Adrenal gland (tissue), 12 donors: ENCODE measurements around the gene LYPLAL1. TPM values are rescaled to one million over a fixed set of nuclear protein-coding genes. Genes with fewer than 3 reads are reported as not detected.

Experiments used
- DNase-seq, 7 donors: peaks; one replicate each; pipeline ENCODE4 v3.0.0-alpha.2; 2019 to 2020
- H3K27ac ChIP-seq, 5 donors: fragments of 200-600 bp; sonication (generic) in 4 of 5; 1 replicate in 3 of 5; 2 replicates in 2 of 5; pipeline versions ENCODE4 v1.5.1 to v1.8.0; 2016 to 2020; ENCODE audit warnings: mild to moderate bottlenecking in 1 of 5
- H3K27me3 ChIP-seq: fragments of 200-600 bp; 2 replicates; pipeline ENCODE4 v1.8.0; 2021
- H3K36me3 ChIP-seq, 2 donors: fragments of 200-600 bp; replicated peaks in 1 of 2; 1 replicate in 1 of 2; 2 replicates in 1 of 2; pipeline versions ENCODE4 v1.5.1 to v1.8.0; 2018 to 2022
- H3K4me1 ChIP-seq, 2 donors: fragments of 200-600 bp; replicated peaks in 1 of 2; 1 replicate in 1 of 2; 2 replicates in 1 of 2; pipeline versions ENCODE4 v1.5.1 to v1.8.0; 2018 to 2021
- H3K4me3 ChIP-seq, 4 donors: fragments of 200-600 bp; sonication (generic) in 3 of 4; one replicate each; pipeline ENCODE4 v1.5.1; 2016 to 2018
- H3K9me3 ChIP-seq, 3 donors: fragments of 200-600 bp; sonication (generic) in 1 of 3; replicated peaks in 1 of 3; 1 replicate in 2 of 3; 2 replicates in 1 of 3; pipeline versions ENCODE4 v1.5.1 to v1.8.0; 2016 to 2021
- POLR2A ChIP-seq, 2 donors: fragments of 450-650 bp; IDR thresholded peaks; one replicate each; pipeline ENCODE4 v1.6.1; 2017; ENCODE audit warnings: antibody characterized with exemption in 2 of 2, mild to moderate bottlenecking in 2 of 2, moderate library complexity in 1 of 2
- WGBS, 4 donors: extraction: QIAGEN DNeasy Blood & Tissue Kit in 2 of 4; methylation state at CpG; one replicate each; pipeline versions ENCODE4 v1.1.5 to v1.1.7; 2013 to 2017; 5-methylcytosine and 5-hydroxymethylcytosine counted together
- intact Hi-C, 2 donors: fragments of 100-400 bp; cut with DNase I; formaldehyde crosslinking; loops; one replicate each; pipeline versions ENCODE4 v1.14.1 to v1.15.0; 2022 to 2023
- polyA plus RNA-seq, 3 donors: library from polyadenylated mRNA; stranded (reverse); fragments of 200-250 nt in 2 of 3; fragments of 350-450 nt in 1 of 3; fragmentation: Illumina TruSeq in 1 of 3; extraction: RNeasy Lipid Tissue Mini Kit (QIAGEN cat#74804) in 1 of 3; gene quantifications; one replicate each; pipeline ENCODE4 v1.2.3, GENCODE V29; 2013 to 2014
- total RNA-seq, 9 donors: library from RNA; depleted of rRNA in 4 of 9; stranded (reverse); fragments of >200 nt in 4 of 9; fragments of 120-200 nt in 1 of 9; fragmentation: NEBNext Ultra II Directional in 1 of 9; extraction: Animal tissue kit (Norgen Biotek cat#: 25700) in 1 of 9; gene quantifications; one replicate each; pipeline versions ENCODE4 v1.1.0 to v1.2.4, GENCODE V29; 2013 to 2023
- TF ChIP-seq, protein P1 (sequence below), 6 experiments: fragments of 450-650 bp in 4 of 6; fragments of 200-600 bp in 2 of 6; sonication (generic) in 1 of 6; IDR thresholded peaks; 1 replicate in 5 of 6; 2 replicates in 1 of 6; pipeline versions ENCODE4 v1.5.1 to v1.8.0; 2016 to 2021; ENCODE audit warnings: antibody characterized with exemption in 6 of 6, mild to moderate bottlenecking in 2 of 6, moderate library complexity in 1 of 6
- donor health status: healthy with polysubstance abuse.
- donor health status: Bipolar disorder and iron deficiency.
- donor health status: DM: yes; HTN: yes; CAD: no.
- donor health status: DM: no; HTN: no; CAD: no.
- donor health status: DM: no; HTN: no; CAD: no.
- donor health status: DM: yes; HTN: yes; CAD: no.

LYPLAL1 gene
- total and polyA plus RNA-seq, 12 donors: 14.9 to 82.8 (median 64.7) TPM

DNA sequence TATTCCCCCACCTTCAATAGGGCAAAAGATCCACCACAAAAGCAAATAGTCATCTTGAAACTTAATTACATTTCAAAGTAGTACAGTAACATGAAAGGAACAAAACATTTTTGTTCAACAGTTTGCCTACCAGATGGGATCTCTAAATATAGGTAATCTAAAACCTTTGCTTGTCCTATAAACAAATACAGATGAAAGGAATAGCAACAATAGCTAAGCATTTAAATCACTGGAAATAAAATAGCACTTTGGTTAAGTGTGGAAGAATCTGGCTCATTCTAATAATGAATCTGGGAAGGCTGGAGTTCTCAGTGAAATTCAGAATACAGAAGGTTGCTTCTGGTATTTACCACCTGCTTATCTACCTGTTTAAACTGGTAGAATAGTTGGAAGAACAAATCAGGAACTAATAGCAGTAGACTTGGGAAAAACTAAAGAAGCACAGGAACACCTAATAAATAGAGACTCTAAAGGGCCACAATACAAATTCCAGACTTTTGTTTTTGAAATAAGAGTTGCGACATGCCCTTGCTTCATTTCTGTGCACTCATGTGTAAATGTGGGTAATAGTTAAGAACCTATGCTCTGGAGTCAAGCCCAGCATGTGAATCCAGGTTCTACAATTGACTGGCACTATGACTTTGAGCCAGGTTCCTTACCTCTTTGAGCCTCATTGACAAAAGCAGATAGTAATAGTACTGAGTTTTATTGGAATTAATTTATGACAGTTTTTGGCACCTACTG, 2.3 kb upstream of the LYPLAL1 start:
- intact Hi-C loops: no loop called here
- 90 to 100% (median 96%) methylated on average over 1 of the region's 1 CpG for WGBS, 4 donors
- Histone ChIP-seq H3K4me1 (peaks cover 3 to 23% of the 10 kb centered on the region in 2 donors), H3K4me3 (no peak overlapping the region), H3K27ac (no peak overlapping the region), H3K36me3 (no peaks in the 10 kb centered on the region), H3K27me3 (no peaks in the 10 kb centered on the region), H3K9me3 (no peaks in the 10 kb centered on the region)
- no peak for DNase-seq
- TF ChIP-seq, protein P1, sequence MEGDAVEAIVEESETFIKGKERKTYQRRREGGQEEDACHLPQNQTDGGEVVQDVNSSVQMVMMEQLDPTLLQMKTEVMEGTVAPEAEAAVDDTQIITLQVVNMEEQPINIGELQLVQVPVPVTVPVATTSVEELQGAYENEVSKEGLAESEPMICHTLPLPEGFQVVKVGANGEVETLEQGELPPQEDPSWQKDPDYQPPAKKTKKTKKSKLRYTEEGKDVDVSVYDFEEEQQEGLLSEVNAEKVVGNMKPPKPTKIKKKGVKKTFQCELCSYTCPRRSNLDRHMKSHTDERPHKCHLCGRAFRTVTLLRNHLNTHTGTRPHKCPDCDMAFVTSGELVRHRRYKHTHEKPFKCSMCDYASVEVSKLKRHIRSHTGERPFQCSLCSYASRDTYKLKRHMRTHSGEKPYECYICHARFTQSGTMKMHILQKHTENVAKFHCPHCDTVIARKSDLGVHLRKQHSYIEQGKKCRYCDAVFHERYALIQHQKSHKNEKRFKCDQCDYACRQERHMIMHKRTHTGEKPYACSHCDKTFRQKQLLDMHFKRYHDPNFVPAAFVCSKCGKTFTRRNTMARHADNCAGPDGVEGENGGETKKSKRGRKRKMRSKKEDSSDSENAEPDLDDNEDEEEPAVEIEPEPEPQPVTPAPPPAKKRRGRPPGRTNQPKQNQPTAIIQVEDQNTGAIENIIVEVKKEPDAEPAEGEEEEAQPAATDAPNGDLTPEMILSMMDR (IDR thresholded peaks at IDR 0.05): no peak
- no peak for TF ChIP-seq POLR2A (IDR thresholded peaks at IDR 0.05)

DNA sequence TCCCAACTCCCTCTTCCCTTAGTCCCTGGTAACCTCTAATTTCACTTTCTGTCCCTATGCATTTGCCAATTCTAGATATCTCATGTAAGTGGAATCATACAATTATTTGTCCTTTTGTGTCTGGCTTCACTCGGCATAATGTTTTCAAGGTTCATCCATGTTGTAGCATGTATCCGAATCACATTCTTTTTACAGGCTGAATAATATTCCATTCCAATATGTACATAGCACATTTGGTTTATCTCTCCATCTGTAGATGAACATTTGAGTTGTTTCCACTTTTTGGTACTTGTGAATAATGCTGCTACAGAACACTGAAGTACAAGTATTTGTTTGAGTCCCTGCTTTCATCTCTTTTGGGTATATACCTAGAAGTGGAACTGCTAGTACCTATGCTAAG, 857 bp upstream of the LYPLAL1 start:
- Histone ChIP-seq H3K4me1 (peaks cover 4 to 38% of the 10 kb centered on the region in 2 donors), H3K9me3 (no peaks in the 10 kb centered on the region), H3K27ac (no peak overlapping the region), H3K27me3 (no peaks in the 10 kb centered on the region), H3K36me3 (no peaks in the 10 kb centered on the region), H3K4me3 (no peak overlapping the region)
- DNase-seq: no peak
- 97 to 100% (median 99%) methylated on average over 2 of the region's 2 CpGs for WGBS, 4 donors
- TF ChIP-seq, protein P1 (IDR thresholded peaks at IDR 0.05): no peak
- no peak for TF ChIP-seq POLR2A (IDR thresholded peaks at IDR 0.05)
- intact Hi-C loops: no loop called here

DNA sequence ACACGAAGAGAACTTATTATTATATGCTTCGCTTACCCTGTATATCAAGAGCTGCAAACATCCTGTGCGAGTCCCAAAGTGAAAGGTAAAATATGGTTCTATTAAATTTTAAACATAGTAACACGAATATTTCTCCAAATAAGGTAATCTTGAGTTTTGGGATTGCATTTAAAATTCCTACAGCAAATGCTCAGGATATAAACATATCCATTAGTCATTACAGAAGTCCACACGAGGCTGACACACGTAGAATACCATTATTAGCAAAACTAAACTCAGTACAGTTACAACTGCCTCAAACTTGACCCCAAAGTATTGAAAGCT, 282 bp upstream of the LYPLAL1 start:
- 35 to 37% (median 36%) methylated on average over 6 of the region's 6 CpGs for WGBS, 4 donors
- Histone ChIP-seq H3K27ac (peak overlapping the region; percentile 61 to 97 (median 87)), H3K4me3 (peak overlapping the region in 2 of 4 donors; percentile 44 to 85), H3K36me3 (no peaks in the 10 kb centered on the region), H3K9me3 (no peaks in the 10 kb centered on the region), H3K27me3 (no peaks in the 10 kb centered on the region), H3K4me1 (peaks cover 9 to 43% of the 10 kb centered on the region in 2 donors)
- DNase-seq: no peak
- intact Hi-C loops: no loop called here
- TF ChIP-seq POLR2A (IDR thresholded peaks at IDR 0.05): no peak
- TF ChIP-seq, protein P1 (IDR thresholded peaks at IDR 0.05): no peak

DNA sequence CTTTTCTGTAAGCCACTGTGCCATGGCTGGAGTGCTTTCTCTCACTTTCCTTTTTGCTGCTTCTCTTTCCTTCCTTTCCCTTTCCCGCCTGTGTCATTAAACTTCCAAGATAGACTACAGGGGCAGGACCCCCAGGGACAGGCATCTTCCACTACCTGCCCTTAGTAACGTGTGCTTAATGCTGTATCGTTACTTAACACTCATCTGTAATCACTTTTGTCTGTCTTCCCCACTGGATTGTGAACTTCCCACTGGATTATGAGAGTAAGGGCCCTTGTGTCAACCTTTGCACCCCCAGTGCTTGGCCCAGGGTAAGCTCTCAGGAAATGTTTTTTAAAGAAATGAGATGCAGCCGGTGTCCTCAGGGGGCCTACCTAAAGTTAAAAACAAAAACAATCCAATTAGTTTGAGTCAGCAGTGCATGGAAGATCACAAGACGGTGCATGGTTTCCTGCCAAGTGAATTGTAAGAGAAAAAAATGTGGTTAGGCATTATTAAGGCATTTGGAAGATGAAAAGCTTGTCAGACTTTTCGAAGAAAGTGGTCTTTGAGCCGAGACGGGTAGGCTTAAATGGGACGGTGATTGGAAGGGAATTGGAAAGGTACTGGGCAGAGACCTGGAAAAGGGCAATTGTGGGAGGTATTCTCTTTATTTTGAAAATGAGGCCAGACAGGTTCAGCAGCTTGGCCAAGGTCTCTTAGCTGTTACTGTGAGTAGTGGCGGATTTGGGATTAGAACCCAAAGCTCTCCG, 958 bp downstream of the LYPLAL1 start:
- intact Hi-C loops: no loop called here
- peak overlapping the region in 3 of 4 donors; percentile 57 to 85 (median 60) for H3K4me3 ChIP-seq
- H3K27me3 ChIP-seq: no peaks in the 10 kb centered on the region
- no peaks in the 10 kb centered on the region for H3K36me3 ChIP-seq
- 15 to 19% (median 16%) methylated on average over 11 of the region's 11 CpGs for WGBS, 4 donors
- TF ChIP-seq, protein P1 (IDR thresholded peaks at IDR 0.05): no peak
- peak in 1 of 2 donors; percentile 50 for TF ChIP-seq POLR2A (IDR thresholded peaks at IDR 0.05)
- H3K9me3 ChIP-seq: no peaks in the 10 kb centered on the region
- peak overlapping the region; percentile 61 to 97 (median 87) for H3K27ac ChIP-seq
- peak; percentile 24 to 60 (median 47) for DNase-seq
- peaks cover 16 to 52% of the 10 kb centered on the region in 2 donors for H3K4me1 ChIP-seq
